GM19438 (cell line): ENCODE measurements around the gene ZNF586.
"Not testable (repeated sequence)": the region's sequence is repeated elsewhere in the genome, so short reads cannot be mapped to it uniquely, and the experiment has no call there.

Experiments used
- ATAC-seq: cut with Tn5 transposase; IDR thresholded peaks from one replicate; pipeline ENCODE4 v1.9.1; 2021; ENCODE audit warnings: low read depth; ENCODE audit not compliant: unreplicated experiment

ZNF586 gene

DNA sequence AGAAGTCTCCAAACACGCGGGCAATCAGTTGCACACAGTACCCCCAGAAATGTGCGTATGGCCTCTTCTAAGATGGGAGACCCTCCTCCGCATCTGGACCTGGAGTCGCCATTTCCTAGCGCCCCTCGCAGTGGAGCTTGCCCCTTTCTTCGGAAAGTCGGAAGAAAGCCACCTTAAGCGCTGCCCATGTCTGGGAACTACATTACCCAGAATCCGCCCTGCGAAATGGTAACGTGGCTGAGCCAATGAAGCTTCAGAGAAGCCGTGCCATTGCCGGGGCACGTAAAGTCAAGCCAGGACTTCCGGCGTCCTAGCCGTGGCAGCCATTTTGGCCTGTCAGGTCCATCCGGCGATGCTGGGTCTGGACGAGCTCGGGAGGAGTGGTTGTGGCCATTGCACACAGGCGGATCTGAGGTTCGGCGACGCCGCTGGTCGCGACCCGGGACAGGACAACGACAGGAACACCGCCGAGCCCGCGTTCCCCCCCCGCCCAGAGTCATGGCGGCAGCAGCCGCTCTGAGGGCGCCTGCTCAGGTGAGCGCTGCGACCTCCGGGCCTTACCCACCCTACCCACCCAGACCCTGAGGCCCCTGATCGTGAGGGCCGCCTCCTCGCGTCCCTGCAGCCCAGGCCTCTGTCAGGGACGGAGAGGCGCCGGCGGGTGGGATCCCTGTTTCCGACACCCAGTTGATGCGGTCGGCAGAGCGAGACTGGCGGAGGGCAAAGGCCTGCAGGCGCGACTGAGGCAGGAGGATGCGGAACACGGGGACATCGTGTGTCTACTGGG is at the start of gene ZNF586:
TSS of gene ZNF586 (plus strand) at position 332 of the 787 bp plus-strand sequence. CDS start at position 499, 167 bp downstream.
- peak; percentile 98 for ATAC-seq

DNA sequence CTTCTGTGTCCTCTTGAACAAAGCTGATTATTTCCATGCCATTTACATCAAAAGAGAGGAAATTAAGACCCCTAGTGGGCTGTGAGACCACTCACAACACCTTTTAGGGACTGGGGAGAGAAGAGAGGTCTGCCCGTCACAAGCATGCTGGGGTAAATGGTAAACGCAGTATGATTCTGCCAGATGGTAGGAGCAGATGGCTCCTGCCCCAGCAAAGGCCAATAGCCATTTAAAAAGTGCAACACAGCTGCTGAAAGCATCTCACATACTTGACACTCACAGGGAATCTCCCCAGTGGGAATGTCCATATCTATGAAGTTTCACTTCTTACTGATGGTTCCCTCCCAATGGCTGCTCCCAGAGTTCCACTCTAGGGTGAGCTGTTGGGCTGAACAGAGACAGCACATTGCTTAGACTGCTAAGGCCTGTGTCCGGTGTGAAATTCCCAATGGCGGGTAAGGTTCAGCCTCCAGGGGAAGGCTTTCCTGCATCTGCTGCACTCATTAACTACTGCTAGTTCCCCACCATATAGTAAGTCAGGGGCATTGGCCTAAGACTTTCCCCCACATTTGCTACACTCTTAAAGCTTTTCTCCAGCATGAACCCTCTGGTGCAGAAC is 49.5 kb upstream of the ZNF586 start:
- ATAC-seq: no peak

DNA sequence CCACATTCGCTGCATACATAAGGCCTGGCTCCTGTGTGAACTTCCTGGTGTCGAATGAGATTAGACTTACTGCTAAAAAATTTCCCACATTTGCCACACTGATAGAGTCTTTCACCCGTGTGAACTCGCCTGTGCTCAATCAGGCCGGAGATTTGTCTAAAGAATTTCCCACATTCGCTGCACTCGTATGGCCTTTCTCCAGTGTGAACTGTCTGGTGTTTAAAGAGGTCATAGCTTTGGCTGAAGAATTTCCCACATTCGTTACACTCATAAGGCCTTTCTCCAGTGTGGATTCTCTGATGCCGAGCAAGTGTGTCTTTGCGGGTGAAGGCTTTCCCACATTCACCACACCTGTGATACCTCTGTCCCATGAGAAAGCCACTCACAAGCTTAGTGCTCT is 48.6 kb upstream of the ZNF586 start:
- ATAC-seq: no peak

- not testable (repeated sequence) for ATAC-seq
These were observed 31.2 kb upstream of the ZNF586 start for GRCh38 chr19:57738320-57738719.

DNA sequence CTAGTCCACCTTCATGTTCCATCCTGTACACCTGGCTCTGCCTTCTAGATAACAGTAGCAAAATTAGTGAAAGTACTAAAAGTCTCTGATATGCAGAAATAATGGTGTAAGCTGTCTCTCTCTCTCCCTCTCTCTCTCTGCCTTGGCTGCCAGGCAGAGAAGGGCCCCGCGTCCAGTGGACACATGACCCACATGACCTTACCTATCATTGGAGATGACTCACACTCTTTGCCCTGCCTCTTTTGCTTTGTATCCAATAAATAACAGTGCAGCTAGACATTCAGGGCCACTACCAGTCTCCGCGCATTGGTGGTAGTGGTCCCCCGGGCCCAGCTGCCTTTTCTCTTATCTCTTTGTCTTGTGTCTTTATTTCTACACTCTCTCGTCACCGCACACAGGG is 30.7 kb upstream of the ZNF586 start:
- ATAC-seq: not testable (repeated sequence)

DNA sequence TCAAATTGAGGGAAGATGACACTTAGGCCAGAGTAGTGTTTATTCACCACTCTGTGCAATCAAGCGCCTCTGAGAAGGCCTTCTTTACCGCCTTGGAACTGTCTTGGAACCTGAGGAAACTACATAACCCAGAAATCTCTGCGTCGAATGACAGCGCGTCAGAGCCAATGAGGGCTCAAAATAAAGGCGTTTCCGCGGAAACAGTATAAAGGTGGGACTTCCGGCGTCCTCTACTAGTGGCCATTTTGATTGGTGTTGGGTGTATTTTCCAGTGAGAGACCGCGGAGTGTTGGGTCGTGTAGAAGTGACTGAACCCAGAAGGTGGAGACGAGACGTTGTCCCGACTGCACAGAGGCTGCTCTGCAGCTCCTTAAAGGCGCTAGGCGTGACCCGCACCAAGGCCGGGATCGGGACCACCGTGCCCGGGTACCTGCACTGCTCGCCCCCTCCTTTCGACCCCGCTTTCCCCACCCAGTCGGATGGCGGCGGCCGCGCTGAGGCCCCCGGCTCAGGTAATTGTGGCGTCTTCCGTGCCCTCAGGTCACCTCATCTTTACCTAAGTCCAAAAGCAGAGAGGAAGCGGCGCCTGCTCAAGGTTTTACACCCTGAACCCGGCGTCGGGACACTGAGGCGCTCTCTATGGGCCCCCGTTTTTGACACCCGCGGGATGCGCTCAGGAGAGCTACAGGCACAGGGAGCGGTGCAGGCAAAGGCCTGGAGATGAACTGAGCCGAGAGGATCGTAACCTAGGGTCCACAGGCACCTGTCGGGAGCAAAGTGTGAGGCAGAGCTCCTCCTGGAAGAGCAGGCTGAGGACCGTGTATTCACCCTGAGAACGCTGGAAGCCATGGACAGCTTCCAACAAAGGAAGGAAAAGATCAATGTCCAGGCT is 22.6 kb upstream of the ZNF586 start, which contains the start of gene ZNF776:
TSS of gene ZNF776 (plus strand) at position 236 of the 892 bp plus-strand sequence. CDS start at position 480, 244 bp downstream.
- ATAC-seq: peak; percentile 98

GRCh38 chr19:57747472-57747807 is 22.0 kb upstream of the ZNF586 start:
- ATAC-seq: no peak

DNA sequence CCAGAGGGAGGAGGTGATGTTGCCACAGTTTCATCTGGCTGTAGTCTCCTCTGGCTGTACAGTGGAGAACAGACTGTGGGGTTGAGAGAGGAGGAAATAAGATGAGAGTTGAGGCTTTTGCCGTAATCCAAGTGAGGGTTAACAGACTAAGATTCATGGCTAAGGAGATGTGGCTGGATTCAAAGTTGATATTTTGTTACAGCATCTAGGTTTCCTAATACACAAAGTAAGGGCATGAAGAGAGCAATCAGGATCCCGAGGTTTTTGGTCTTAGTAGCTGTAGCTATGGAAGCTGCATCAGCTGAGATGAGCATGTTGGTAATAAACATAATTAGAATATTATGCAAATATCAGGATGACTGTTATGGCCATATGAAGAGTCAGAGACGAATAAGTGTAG is 21.4 kb upstream of the ZNF586 start:
- ATAC-seq: no peak

- no peak for ATAC-seq
These were observed 15.3 kb upstream of the ZNF586 start for GRCh38 chr19:57754091-57754673.

DNA sequence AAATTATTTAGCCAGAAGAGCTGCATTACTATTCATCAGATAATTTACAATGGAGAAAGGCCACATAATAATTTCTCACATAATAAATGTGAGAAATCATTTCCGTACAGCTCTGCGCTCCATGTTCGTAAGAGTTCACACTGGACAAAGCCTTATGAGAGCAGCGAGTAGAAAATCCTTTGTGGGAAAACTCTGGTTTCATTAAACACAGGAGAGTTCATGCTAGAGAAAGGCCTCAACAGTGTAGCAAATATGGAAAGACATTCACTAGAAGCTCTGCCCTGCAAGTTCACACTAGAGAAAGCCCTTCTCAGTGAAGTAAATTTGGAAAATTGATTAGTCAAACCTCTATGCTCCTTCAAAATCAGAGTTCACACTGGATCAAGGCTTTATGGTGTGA is 14.4 kb upstream of the ZNF586 start:
- ATAC-seq: no peak

- no peak for ATAC-seq
These were observed 11.5 kb upstream of the ZNF586 start for GRCh38 chr19:57757941-57758340.

DNA sequence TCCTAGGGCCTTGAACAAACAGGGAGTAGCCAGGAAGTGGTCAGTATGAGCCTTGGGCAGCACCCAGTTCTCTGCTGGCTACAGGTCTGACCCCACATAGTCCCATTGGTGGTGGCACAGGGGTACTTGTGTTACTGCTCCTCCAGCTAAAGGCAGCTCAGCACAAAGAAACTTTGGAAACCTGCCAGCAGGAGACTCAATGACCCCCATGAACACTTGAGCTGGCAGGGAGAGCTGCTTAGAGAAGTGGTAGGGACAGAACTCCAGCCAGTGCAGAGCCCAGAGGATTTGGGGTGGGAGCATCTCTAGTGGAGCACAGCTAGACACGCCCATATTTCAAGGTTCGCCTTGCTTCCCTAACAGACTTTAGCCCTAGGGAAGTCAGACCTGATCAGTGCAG is 10.4 kb upstream of the ZNF586 start:
- ATAC-seq: no peak

DNA sequence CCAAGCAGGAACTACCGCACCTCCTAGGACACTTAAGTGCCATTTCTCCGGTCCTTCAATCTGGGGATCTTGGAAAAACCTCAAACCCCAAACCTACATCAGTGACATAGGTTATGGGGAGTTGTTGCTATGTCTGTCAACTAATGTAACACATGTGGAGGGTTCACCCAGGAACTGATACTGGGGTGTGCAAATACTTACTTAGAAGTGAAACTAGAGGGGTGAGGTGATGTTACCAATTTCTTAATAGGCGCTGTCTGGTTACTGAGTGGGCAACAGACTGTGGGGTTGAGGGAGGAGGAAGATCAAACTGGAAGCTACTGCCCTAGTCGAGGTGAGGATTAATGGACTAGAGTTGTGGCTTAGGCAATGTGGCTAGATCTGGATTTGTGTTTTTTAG is 1.9 kb downstream of the ZNF586 start:
- ATAC-seq: no peak

GRCh38 chr19:57773488-57773887 is 4.0 kb downstream of the ZNF586 start:
- ATAC-seq: no peak

DNA sequence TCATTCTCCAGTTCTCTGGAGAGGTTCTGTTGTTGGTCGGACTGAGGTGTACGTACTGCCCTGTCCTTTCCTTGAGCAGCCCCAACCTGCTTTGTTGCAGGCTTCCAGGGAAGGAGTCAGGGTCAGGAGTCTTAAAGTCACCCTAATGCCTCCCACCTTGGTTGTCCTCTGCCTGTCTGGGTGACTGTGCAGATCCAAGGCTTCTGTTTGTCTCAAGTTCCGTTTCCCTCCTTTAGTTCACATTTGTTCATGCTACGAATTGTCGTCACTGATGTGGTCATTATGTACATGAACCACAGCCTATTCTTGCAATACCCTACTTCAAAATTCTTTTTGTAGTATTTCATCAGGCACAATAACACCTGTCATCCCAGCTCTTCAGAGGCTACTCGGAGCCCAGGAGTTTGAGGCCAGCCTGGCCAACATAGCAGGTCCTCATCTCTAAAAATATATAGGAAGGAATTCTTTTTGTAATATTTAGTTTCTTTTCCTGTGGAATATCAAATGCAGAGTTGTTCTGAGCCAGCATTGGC is 7.4 kb downstream of the ZNF586 start:
- ATAC-seq: no peak

GRCh38 chr19:57778336-57778735 is 8.9 kb downstream of the ZNF586 start:
- no peak for ATAC-seq

- no peak for ATAC-seq
These were observed 9.9 kb downstream of the ZNF586 start for GRCh38 chr19:57779220-57779845.

- no peak for ATAC-seq
These were observed 16.8 kb downstream of the ZNF586 start for GRCh38 chr19:57786286-57786685.

DNA sequence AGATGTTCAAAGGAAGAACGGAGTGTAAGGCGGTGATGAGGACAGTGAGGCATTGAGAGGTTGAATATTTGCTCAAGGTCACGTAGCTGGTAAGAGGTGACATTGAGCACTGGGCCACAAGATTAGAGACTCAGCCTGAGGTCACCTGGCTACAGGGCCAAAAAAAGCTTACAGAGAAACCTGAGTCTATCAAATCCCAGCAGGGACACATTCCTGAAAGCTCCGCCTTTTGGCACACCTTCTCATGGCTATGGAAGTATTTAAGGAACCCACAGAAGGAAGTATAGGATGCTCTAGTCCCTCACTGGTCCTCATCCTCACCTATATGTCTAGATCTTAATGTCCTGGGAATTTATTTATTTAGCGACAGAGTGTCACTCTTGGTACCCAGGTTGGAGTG is 17.4 kb downstream of the ZNF586 start:
- no peak for ATAC-seq

- ATAC-seq: no peak
These were observed 18.7 kb downstream of the ZNF586 start for GRCh38 chr19:57788114-57788692.
